NCI-H82 treated with DMSO at 0.1 percent for 48 hours (cell line): ENCODE data around the gene RPTOR.
"Not testable (repeated sequence)": the region's sequence is repeated elsewhere in the genome, so short reads cannot be mapped to it uniquely, and the experiment has no call there.

Experiments
- DNase-seq: peaks from one replicate; lab custom pipeline; 2025; ENCODE audit not compliant: unreplicated experiment; lab: John Stamatoyannopoulos, UW

Gene RPTOR

GRCh38 chr17:80737106-80738019 lies 192.7 kb downstream of the RPTOR start:
- DNase-seq, result no peak

- DNase-seq, result no peak
Observed at GRCh38 chr17:80738020-80738808, 193.6 kb downstream of the RPTOR start.

- DNase-seq, result no peak
Observed at GRCh38 chr17:80738987-80739730, 194.5 kb downstream of the RPTOR start.

DNA sequence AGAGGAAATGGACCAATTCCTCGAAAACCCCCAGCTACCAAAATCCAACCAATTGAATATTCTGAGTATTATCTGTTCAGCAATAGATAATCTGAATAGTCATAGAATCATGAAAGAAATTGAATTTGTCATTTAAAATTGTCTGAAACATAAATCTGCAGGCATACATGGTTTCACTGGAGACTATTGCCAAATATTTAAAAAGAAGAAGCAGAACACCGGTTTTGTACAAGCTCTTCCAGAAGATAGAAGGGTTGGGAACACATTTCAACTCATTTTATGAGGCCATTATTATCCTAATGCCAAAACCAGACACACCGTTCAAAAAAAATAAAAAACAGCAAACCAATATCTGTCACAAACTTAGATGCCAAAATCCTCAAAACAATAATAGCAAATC lies 195.5 kb downstream of the RPTOR start:
- DNase-seq, result no peak

DNA sequence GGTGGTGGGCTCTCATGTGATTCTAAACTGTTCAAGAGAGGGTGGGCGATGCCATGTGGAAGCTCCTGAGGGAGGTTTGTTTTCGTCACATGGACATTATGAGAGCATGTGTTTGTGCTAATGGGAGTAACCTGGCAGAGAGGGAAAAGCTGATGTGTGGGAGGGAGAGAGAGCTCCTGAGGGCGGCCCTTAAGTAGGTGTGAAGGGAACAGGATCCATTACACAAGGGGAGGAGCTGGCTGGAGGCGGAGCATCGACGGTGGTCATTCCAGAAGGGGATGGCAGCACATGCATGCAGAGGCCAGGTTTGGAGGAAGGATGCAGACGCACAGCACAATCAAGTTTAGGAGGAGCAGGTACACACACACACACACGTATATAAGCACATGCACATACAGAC lies 197.5 kb downstream of the RPTOR start:
- DNase-seq, result no peak

- no peak for DNase-seq
Observed at GRCh38 chr17:80742581-80743180, 198.0 kb downstream of the RPTOR start.

DNA sequence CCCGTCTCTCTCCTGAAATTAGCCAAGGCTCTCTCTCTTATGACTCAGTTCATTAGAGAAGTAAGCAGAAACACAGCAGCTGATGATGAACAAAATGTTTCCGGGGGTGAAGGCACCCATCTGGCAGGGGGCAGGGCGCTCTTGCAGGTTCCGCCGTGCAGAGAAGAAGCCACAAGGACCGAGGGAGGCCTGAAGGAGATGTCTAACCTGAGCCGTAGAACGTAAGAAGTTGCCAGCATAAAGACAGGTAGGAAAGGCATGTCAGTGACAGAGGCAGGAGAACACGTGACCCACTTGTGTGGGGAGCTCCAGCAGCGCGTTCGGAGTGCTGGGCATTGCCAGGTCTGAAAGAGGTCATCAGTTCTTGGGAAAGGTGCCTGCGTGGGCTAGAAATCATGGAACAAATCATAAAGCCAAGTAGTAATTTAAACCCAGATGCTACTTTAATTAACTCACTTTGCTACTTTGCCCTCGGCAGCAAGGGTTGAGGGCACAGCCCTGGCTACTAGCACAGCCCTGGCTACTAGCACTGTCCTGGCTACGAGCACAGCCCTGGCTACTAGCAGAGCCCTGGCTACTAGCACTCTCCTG lies 198.6 kb downstream of the RPTOR start:
- no peak for DNase-seq

- DNase-seq, result not testable (repeated sequence)
Observed at GRCh38 chr17:80743973-80744372, 199.3 kb downstream of the RPTOR start.

GRCh38 chr17:80744725-80745124 lies 200.1 kb downstream of the RPTOR start:
- not testable (repeated sequence) for DNase-seq

- no peak for DNase-seq
Observed at GRCh38 chr17:80745183-80745582, 200.5 kb downstream of the RPTOR start.

- DNase-seq, result no peak
Observed at GRCh38 chr17:80746262-80746935, 201.8 kb downstream of the RPTOR start.

- no peak for DNase-seq
Observed at GRCh38 chr17:80747469-80747868, 202.8 kb downstream of the RPTOR start.

DNA sequence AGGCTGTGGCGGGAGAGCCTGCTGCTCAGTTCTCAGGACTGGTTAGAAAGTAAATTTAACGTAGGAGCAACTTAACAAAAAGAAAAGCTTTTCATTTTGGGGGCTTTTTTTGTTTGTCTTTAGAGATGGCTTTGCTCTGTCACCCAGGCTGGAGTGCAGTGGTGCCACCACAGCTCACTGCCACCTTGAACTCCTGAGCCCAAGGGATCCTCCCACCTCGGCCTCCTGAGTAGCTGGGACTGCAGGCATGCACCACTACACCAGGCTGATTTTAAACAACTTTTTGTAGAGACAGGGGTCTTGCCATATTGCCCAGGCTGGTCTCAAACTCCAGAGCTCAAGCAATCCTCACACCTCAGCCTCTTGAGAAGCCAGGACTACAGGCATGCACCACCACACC lies 205.0 kb downstream of the RPTOR start:
- DNase-seq, result no peak

- no peak for DNase-seq
Observed at GRCh38 chr17:80750263-80750662, 205.6 kb downstream of the RPTOR start.

GRCh38 chr17:80751070-80751945 lies 206.7 kb downstream of the RPTOR start:
- DNase-seq, result no peak

DNA sequence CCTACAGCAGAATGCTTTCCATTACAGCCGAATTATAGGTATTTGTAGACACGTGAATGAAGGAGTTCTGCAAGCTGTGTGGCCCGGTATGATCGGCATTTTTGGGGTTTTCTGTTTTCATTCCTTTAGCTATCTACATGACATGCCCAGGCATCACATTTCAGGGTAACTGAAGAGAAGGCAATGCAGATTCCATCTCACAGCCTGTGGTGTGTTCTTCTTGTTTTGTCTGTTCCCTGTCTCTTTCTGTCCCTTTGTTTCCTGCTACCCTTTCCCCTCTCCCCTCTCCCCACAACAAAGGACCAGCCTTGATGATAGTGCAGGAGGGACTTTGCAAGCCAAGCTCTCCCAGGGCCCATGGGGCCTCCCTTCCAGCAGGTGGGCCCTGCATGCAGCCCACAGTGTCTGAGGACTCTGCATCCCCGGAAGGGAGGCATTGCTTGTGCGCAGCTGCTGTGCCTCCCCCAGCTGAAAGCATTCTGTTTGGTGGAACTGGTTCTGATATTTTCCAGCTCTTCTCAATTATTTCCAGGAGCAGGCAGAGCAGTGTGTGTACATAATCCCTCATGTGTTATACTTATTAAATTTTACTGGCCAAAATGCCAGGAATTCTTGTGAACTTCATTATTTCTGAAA lies 207.4 kb downstream of the RPTOR start:
- no peak for DNase-seq

DNA sequence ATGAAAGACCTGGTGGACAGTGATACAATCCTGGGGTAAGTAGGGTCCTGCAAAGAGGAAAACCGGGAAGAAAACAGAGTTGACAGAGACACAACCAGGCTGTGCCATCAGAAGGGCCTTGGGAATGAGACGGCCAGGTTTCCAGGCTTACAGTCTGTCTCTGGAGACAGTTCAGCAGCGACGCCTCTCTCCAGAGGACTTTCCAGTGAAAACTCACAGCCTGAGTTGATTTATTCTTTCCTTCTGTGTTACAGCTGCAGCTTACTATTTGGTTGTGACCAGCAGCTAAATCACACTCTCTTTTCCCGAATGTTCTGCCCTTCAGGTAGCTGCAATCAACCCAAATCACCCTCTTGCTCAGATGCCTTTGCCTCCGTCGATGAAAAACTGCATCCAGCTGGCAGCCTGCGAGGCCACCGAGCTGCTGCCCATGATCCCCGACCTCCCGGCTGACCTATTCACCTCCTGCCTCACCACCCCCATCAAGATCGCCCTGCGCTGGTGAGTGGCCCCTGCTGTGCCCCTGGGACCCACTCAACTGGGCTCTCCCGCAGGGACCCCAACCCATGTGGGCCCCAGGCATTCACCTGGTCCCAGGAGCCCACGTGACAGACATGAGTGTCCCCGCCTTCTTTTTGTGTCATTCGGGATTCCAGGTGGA lies 209.2 kb downstream of the RPTOR start:
- no peak for DNase-seq

- DNase-seq, result no peak
Observed at GRCh38 chr17:80754846-80755245, 210.2 kb downstream of the RPTOR start.
